Spleen (tissue), 7 donors: Measurements from ENCODE around the gene ZNF618.

Source experiments
- CTCF ChIP-seq, 11 experiments: fragments of 200-600 bp in 7 of 11; fragments of 450-650 bp in 4 of 11; sonication (generic) in 4 of 11; IDR thresholded peaks in 8 of 11; conservative IDR thresholded peaks in 3 of 11; 1 replicate in 7 of 11; 2 replicates in 4 of 11; pipeline versions ENCODE4 v1.4.0 to v1.8.0; 2016 to 2021; ENCODE audit warnings: antibody characterized with exemption in 11 of 11, inconsistent platforms in 4 of 11, mild to moderate bottlenecking in 1 of 11
- POLR2A ChIP-seq, 3 donors: fragments of 450-650 bp; IDR thresholded peaks; one replicate each; pipeline ENCODE4 v1.5.1; 2017; ENCODE audit warnings: antibody characterized with exemption in 3 of 3, mild to moderate bottlenecking in 1 of 3
- POLR2AphosphoS5 ChIP-seq, 3 donors: sonication (generic); formaldehyde crosslinking; IDR thresholded peaks; one replicate each; pipeline ENCODE4 v1.5.1; 2017; ENCODE audit warnings: antibody characterized with exemption in 3 of 3
- donor health status: DM: no; HTN: no; CAD: no; lungs with moderate emphysema.
- donor health status: DM: no; HTN: no; CAD: no.
- donor health status: DM: no; HTN: no; CAD: no.

- TF ChIP-seq CTCF (IDR thresholded peaks at IDR 0.05 in 8 of 11, conservative IDR thresholded peaks at IDR 0.05 in 3 of 11): no peak
- no peak for TF ChIP-seq POLR2A (IDR thresholded peaks at IDR 0.05)
- no peak for TF ChIP-seq POLR2AphosphoS5 (IDR thresholded peaks at IDR 0.05)
Measured at GRCh38 chr9:114065304-114065703, 189.2 kb downstream of the ZNF618 start.
